HuH-7.5 (cell line): Measurements from ENCODE around the gene FCER2.
"Not testable (repeated sequence)": the region's sequence is repeated elsewhere in the genome, so short reads cannot be mapped to it uniquely, and the experiment has no call there.

Source experiments
- DNase-seq: peaks from one replicate; pipeline ENCODE4 v3.0.0; 2011; ENCODE audit warnings: low spot score

FCER2 gene

GRCh38 chr19:7647156-7647555, 54.8 kb downstream of the FCER2 start:
- DNase-seq, result no peak

- no peak for DNase-seq
Observed at GRCh38 chr19:7646426-7646700, 55.6 kb downstream of the FCER2 start.

DNA sequence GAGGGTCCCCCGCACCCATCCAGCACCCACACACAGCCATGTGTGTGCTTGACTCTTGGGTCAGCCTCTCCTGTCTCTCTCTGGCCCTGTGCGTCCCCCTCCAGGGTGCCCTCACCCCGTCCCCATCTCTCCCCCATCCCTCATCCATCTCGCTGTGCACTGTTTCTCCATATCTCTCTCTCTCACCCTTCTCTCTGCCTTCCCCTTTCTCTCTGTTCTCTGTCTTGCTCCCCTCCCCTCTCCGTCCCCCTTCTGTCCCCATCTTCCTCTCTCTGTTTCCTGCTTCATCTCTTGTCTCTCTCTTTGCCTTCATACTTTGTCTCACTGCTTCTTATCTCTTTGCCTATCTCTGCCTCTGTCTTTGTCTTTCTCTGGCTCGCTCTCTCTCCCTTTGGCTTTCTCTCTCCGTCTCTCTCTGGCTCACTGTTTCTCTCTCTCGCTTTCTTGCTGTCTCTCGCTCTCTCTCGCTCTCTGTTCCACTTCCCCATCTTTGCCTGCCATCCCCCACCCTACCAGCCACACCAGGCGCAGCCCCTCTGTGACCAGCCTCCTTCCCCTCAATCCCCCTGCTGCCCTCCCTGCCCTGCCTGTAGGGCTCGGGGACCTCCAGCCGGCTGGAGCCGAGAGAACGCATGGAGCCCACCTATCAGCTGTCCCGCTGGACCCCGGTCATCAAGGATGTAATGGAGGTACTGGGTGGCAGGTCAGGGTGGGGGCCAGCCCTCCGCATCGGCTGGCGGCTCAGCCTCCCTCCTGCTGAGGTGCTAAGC, 56.1 kb downstream of the FCER2 start:
- DNase-seq, result no peak

DNA sequence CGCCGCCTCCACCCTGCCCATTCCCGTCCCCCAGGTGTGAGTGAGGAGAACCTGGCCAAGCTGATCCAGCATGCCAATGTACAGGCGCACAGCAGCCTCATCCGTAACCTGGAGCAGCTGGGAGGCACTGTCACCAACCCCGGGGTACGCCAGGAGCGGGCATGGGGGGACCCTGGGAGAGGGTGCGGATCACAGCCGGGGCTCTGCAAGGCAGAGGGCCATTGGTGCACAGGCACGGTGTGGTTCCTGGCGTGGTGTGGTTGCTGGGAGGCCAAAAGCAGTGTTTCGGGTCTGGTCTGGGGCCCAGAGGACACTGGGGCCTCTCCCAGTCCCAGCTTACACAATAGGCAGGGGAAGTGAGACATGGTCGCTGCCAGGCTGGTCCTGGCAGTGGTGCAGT, 56.8 kb downstream of the FCER2 start:
- no peak for DNase-seq

- no peak for DNase-seq
Observed at GRCh38 chr19:7644550-7644877, 57.4 kb downstream of the FCER2 start.

DNA sequence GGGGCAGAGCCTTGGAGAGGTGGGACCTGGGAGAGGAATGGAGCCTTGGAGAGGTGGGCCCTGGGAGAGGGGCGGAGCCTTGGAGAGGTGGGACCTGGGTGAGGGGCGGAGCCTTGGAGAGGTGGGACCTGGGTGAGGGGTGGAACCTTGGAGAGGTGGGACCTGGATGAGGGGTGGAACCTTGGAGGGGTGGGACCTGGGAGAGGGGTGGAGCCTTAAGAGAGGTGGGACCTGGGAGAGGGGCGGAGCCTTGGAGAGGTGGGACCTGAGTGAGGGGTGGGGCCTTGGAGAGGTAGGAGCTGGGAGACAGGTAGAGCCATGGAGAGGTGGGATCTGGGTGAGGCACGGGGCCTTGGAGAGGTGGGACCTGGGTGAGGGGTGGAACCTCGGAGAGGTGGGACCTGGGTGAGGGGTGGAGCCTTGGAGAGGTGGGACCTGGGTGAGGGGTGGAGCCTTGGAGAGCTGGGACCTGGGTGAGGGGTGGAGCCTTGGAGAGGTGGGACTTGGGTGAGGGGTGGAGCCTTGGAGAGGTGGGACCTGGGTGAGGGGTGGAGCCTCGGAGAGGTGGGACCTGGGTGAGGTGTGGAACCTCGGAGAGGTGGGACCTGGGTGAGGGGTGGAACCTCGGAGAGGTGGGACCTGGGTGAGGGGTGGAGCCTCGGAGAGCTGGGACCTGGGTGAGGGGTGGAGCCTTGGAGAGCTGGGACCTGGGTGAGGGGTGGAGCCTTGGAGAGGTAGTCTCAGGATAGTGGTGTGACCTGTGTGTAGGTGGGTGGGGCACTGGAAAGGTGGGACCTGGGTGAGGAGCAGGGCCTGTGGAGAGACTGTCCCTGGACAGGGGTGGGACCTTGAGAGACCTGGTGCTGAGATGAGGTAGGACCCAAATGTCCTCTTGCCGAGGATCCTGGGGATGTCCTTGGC, 58.0 kb downstream of the FCER2 start:
- not testable (repeated sequence) for DNase-seq

DNA sequence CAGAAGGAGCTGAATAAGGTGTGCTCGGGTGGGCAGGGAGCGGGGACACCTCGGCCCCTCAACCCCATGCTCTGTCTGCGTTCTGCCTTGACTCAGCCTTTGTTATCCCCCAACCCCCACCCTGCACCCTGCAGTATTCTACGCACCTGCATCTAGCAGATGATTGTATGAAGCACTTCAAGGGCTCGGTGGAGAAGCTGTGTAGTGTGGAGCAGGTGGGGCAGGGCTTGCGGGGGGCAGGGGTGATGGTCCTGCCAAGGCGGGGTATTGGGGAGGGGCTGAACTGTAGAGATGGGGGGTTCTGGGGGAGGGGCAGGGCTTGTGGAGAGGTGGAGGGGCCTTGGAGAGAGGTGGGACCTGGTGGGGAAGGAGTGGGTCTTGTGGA, 58.9 kb downstream of the FCER2 start:
- DNase-seq, result no peak

DNA sequence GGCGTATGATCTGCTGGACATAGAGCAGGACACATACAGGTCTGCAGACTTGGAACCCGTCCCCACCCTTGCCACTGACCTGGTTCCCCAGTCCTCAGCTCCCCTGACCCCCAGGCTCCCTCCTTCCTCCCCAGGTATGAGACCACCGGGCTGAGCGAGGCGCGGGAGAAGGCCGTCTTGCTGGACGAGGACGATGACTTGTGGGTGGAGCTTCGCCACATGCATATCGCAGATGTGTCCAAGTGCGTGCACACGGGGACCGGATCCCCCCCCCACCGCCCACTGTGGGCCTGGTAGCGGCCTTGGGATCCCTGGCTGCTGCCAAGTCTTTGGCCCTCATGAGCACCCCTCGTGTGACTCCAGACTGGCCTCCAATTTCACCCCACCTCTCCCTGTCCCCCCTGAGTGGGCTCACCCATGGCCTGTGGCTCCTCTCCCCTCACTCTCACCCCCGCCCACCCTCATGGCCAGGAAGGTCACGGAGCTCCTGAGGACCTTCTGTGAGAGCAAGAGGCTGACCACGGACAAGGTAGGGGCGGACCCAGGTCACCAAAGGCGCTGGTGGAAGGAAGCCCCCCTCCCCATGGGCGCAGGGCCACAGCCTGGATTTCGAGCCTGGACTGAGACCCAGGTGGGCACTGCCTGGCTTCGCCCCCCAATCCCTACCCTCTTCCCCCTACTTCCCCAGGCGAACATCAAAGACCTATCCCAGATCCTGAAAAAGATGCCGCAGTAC, 59.5 kb downstream of the FCER2 start:
- DNase-seq, result no peak

DNA sequence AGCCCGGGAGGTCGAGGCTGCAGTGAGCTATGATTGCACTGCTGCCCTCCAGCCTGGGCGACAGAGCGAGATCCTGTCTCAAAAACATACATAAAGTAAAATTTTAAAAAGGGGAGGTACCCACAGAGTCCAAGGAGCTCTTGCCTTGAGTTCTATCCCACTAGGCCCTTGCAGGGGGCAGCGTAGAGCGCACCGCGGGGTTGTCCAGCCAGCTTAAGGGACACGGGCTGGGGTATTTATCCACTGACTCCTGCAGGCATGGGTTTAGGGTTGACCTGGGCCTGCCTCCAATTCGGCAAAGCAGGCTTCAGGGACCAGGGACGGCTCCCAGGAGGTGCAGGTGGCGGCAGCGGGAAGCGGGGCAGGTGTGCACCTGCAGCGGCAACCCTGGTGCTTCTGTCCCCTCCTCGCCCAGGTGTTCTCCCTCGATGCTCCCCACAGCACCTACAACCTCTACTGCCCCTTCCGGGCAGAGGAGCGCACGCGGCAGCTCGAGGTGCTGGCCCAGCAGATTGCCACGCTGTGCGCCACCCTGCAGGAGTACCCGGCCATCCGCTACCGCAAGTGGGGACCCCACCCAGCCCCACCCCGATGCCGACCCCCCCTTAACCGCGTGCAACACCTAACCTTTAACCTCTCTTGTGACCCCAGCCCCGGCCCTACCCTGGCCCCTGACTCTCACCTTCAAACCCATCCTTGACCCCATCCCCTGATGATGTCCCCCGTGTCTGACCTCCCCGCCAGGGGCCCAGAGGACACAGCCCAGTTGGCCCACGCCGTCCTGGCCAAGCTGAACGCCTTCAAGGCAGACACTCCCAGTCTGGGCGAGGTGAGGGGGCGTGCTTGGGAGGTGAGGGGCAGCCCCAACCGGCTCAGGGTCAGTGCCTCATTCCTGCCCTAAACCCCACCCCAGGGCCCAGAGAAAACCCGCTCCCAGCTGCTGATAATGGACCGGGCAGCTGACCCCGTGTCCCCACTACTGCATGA, 60.3 kb downstream of the FCER2 start:
- DNase-seq, result no peak

DNA sequence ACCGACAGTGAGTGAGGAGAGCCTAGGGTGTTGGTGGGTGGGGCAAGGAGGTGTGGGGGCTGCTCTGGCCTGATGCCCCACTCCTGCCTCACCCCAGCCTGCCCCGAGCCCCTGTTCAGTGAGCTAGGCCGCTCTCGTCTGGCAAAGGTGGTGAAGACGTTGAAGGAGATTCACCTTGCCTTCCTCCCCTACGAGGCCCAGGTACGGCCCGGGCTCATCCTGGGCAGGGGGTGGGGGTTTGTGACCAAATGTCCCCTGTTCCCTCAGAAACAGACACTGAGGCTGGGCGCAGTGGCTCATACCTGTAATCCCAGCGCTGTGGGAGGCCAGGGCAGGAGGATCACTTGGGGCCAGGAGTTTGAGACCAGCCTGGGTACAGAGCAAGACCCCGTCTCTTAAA, 61.1 kb downstream of the FCER2 start:
- no peak for DNase-seq

DNA sequence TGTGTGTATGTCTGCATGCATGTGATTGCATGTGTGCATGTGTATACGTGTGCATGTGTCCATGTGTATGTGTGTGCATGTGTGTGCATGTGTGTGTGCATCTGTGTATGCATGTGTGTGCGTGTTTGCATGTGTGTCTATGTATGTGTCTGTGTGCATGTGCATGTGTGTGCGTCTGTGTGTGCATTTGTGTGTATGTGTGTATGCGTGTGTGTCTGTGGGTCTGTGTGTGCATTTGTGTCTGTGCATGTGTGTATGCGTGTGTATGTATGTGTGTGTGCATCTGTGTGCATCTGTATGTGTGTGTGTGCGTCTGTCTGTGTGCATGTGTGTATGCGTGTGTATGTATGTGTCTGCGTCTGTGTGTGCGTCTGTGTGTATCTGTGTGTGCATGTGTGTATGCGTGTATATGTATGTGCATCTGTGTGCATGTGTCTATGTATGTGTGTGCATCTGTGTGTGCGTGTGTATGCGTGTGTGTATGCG, 62.0 kb downstream of the FCER2 start:
- no peak for DNase-seq

- no peak for DNase-seq
Observed at GRCh38 chr19:7638802-7639465, 63.0 kb downstream of the FCER2 start.
